ENCODE results near the gene TMEM187.

Gene TMEM187

DNA sequence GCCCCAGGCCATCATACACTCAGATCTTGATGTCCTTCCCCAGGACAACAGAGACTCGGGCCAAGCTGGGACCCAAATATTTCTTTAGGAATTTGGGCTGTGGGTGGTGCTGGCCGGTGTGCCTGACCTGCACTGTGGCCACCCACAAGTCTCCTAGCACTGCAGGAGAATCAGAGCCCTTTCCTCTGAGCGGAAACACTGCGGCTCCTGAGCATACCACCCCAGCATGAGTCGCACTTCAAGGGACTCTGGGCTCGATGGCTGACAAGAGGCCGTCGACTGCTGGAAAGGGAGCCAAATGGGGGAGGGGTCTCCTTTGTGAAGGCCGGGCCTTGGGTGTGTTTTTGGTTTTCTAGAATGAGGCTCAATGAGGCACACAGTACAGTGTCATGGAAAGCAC, 60.1 kb downstream of the TMEM187 start:
- DNase-seq: no peak

Measured in anterior cingulate cortex (tissue), 58 donors.